Naive thymus-derived CD4-positive, alpha-beta T cell (primary cell): ENCODE data around the gene SNAP25. TPM values are rescaled to one million over a fixed set of nuclear protein-coding genes. Genes with fewer than 3 reads are reported as not detected.

ENCODE experiments used
- ATAC-seq: fragments of 150-1000 bp; cut with Tn5 transposase; 2 replicates; pipeline ENCODE4 v1.10.0; 2021; ENCODE audit warnings: mild to moderate bottlenecking, moderate library complexity
- CTCF ChIA-PET: fragments of 350-600 bp; sonication (Branson Sonifier 250); formaldehyde crosslinking; loops from one replicate; lab custom pipeline; 2021; ENCODE audit warnings: antibody characterized with exemption; lab: Charles Lee
- POLR2A ChIA-PET: fragments of 350-600 bp; sonication (Branson Sonifier 250); formaldehyde crosslinking; loops from one replicate; lab custom pipeline; 2021; ENCODE audit warnings: antibody characterized with exemption, inconsistent platforms; lab: Charles Lee
- DNase-seq, 9 donors: peaks; one replicate each; pipeline versions ENCODE4 v3.0.0 to v3.0.0-alpha.2; 2020 to 2022; ENCODE audit warnings: mixed read lengths in 1 of 9
- H3K27ac ChIP-seq: one replicate; pipeline ENCODE4 v1.7.0; 2013; ENCODE audit warnings: mild to moderate bottlenecking, low read depth, low read length, moderate library complexity
- H3K27me3 ChIP-seq, 2 donors: one replicate each; pipeline ENCODE4 v1.7.0; 2013; ENCODE audit warnings: low read length in 2 of 2, mild to moderate bottlenecking in 2 of 2, moderate library complexity in 2 of 2; ENCODE audit not compliant: control insufficient read depth in 2 of 2, insufficient read depth in 2 of 2
- H3K36me3 ChIP-seq, 3 experiments: 1 replicate in 2 of 3; 2 replicates in 1 of 3; pipeline ENCODE4 v1.7.0; 2013; ENCODE audit warnings: low read length in 3 of 3, mild to moderate bottlenecking in 3 of 3, moderate library complexity in 1 of 3; ENCODE audit not compliant: insufficient read depth in 3 of 3, control insufficient read depth in 2 of 3
- H3K4me1 ChIP-seq, 2 donors: one replicate each; pipeline ENCODE4 v1.7.0; 2013; ENCODE audit warnings: low read length in 2 of 2, mild to moderate bottlenecking in 2 of 2, moderate library complexity in 1 of 2; ENCODE audit not compliant: control insufficient read depth in 2 of 2, insufficient read depth in 2 of 2
- H3K4me3 ChIP-seq: 2 replicates; pipeline ENCODE4 v1.7.0; 2013; ENCODE audit warnings: mild to moderate bottlenecking, low read length
- H3K9me3 ChIP-seq, 3 experiments: 1 replicate in 2 of 3; 2 replicates in 1 of 3; pipeline ENCODE4 v1.7.0; 2013; ENCODE audit warnings: low read length in 3 of 3; ENCODE audit not compliant: control insufficient read depth in 2 of 3
- H3K27ac Mint-ChIP-seq, 9 donors: one replicate each; pipeline ENCODE4 v1.8.0; 2020 to 2022; ENCODE audit warnings: mixed read lengths in 9 of 9, mild to moderate bottlenecking in 8 of 9, moderate library complexity in 5 of 9, inconsistent platforms in 2 of 9
- H3K27me3 Mint-ChIP-seq, 5 donors: one replicate each; pipeline ENCODE4 v1.8.0; 2021 to 2022; ENCODE audit warnings: mixed read lengths in 5 of 5, mild to moderate bottlenecking in 1 of 5
- H3K36me3 Mint-ChIP-seq, 5 donors: one replicate each; pipeline ENCODE4 v1.8.0; 2020 to 2022; ENCODE audit warnings: mixed read lengths in 5 of 5, mild to moderate bottlenecking in 3 of 5, inconsistent platforms in 1 of 5
- H3K4me1 Mint-ChIP-seq, 7 donors: one replicate each; pipeline ENCODE4 v1.8.0; 2020 to 2022; ENCODE audit warnings: mixed read lengths in 7 of 7, mild to moderate bottlenecking in 3 of 7, inconsistent platforms in 1 of 7
- H3K4me3 Mint-ChIP-seq, 10 donors: one replicate each; pipeline ENCODE4 v1.8.0; 2020 to 2022; ENCODE audit warnings: mild to moderate bottlenecking in 10 of 10, mixed read lengths in 10 of 10, moderate library complexity in 6 of 10, inconsistent platforms in 2 of 10
- H3K9me3 Mint-ChIP-seq, 11 donors: one replicate each; pipeline ENCODE4 v1.8.0; 2020 to 2022; ENCODE audit warnings: mixed read lengths in 11 of 11, mild to moderate bottlenecking in 4 of 11, inconsistent platforms in 1 of 11, moderate library complexity in 1 of 11
- intact Hi-C, 2 donors: fragments of 100-400 bp; cut with micrococcal nuclease; formaldehyde crosslinking; loops; one replicate each; pipeline ENCODE4 v1.15.1; 2023
- polyA plus RNA-seq, 2 donors: library from polyadenylated mRNA; unstranded; fragments of 300-500 nt; fragmentation: Illumina TruSeq; gene quantifications; one replicate each; pipeline ENCODE4 v1.2.3, GENCODE V29; 2021
- total RNA-seq, 6 experiments: library from RNA in 5 of 6; stranded (reverse) in 5 of 6; gene quantifications; 1 replicate in 5 of 6; 2 replicates in 1 of 6; pipeline ENCODE4 v1.2.3 and lab custom pipeline; 2021 to 2026

SNAP25 gene
- total and polyA plus RNA-seq, 7 experiments from 2014 or later: 0.11 to 0.39 TPM; not detected in 5

DNA sequence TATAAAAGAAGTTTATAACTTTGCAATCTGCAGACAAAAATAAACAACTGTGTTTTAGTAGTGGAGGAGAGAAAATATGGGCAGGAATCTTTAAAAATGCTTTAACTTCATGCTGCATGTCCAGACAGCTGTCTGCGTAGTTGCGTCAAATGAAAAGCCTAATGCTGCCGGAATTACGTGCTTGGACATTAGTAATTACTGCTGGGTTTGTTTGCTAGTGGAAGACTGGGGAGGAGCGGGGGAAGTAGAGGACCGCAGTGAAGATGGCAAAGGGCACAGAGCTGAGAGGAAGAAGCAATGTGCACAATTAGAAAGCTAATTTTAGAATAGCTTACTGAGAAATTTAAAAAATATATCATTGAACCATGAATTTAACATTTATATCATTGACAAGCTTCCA, 2.4 kb downstream of the SNAP25 start:
- H3K27me3 ChIP-seq: peaks cover 0 to 4% of the 10 kb centered on the region in 2 donors
- no peak overlapping the region for H3K4me3 ChIP-seq
- H3K27ac ChIP-seq: no peak overlapping the region
- peaks cover 0 to 6% (median 0%) of the 10 kb centered on the region in 3 experiments for H3K9me3 ChIP-seq
- ChIA-PET CTCF (no interaction called here), POLR2A (no interaction called here)
- DNase-seq: no peak
- intact Hi-C loops: no loop called here
- Mint-ChIP-seq H3K27me3 (peaks cover 30 to 73% (median 59%) of the 10 kb centered on the region in 5 donors), H3K9me3 (peaks cover 0 to 42% (median 16%) of the 10 kb centered on the region in 11 donors), H3K36me3 (peaks cover 0 to 16% (median 0%) of the 10 kb centered on the region in 5 donors), H3K4me1 (peaks cover 5 to 25% (median 16%) of the 10 kb centered on the region in 7 donors), H3K27ac (no peak overlapping the region), H3K4me3 (no peak overlapping the region)
- no peaks in the 10 kb centered on the region for H3K36me3 ChIP-seq
- no peak for ATAC-seq
- no peaks in the 10 kb centered on the region for H3K4me1 ChIP-seq

DNA sequence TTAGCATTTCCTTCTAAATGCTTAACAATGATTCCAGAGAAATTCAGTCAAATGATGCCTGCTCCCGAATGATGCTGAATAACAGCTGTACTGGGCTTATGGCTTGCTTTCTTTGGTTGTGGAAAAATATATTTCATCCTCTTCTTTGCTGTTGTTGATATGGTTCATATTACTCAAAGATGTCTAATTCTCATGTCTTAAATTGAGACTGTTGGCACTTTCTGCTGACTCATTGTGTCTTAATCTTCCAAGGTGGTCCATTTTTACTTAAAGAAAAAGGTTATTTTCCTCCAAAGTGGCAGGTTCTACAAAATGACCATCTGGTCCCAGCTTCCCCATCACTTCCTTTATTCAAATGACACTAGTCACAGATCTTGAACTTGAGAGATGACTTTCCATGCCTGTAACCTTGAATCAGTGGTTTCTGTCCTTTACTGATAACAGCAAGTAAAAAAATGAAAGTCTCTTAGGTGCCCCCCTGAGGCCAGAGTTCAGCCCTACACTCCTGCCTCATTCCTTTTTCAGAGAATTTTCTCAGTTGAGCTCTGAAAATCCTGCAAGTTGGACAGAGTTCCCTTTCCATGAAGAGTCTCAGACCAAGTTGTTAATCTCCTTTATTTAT, 6.9 kb downstream of the SNAP25 start:
- no peaks in the 10 kb centered on the region for H3K4me1 ChIP-seq
- H3K36me3 ChIP-seq: no peaks in the 10 kb centered on the region
- H3K27me3 ChIP-seq: no peaks in the 10 kb centered on the region
- H3K36me3 Mint-ChIP-seq: peaks cover 0 to 9% (median 0%) of the 10 kb centered on the region in 5 donors
- ATAC-seq: no peak
- H3K4me3 ChIP-seq: no peak overlapping the region
- H3K27ac ChIP-seq: no peak overlapping the region
- no peak for DNase-seq
- H3K4me3 Mint-ChIP-seq: no peak overlapping the region
- H3K4me1 Mint-ChIP-seq: no peaks in the 10 kb centered on the region
- intact Hi-C loops: no loop called here
- POLR2A ChIA-PET: no interaction called here
- no peaks in the 10 kb centered on the region for H3K9me3 ChIP-seq
- CTCF ChIA-PET: no interaction called here
- no peak overlapping the region for H3K27ac Mint-ChIP-seq
- H3K27me3 Mint-ChIP-seq: peaks cover 4 to 41% (median 26%) of the 10 kb centered on the region in 5 donors
- H3K9me3 Mint-ChIP-seq: peaks cover 0 to 30% (median 10%) of the 10 kb centered on the region in 11 donors

DNA sequence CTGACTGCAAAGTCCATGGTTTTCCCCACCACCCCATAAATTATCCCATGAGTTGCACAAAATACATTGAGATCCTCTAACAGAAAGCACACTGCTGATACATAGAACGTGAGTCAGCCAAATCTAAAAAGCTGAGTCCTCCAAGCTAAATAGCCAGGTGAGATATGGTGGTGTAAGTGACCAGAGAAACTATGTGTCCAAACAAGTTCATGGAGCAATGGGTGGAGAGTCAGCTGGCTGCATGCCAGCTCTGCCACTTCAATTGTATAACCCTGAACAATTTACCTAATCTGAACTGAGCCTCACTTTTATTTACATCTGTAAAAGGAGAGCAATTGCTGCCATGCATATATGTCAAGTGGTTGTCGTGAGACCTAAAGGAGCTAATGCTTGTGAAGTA, 9.7 kb downstream of the SNAP25 start:
- H3K27me3 Mint-ChIP-seq: peaks cover 0 to 28% (median 7%) of the 10 kb centered on the region in 5 donors
- DNase-seq (no peak), ATAC-seq (no peak)
- Histone ChIP-seq H3K4me1 (no peaks in the 10 kb centered on the region), H3K36me3 (no peaks in the 10 kb centered on the region), H3K9me3 (no peaks in the 10 kb centered on the region), H3K27me3 (no peaks in the 10 kb centered on the region), H3K27ac (no peak overlapping the region), H3K4me3 (no peak overlapping the region)
- POLR2A ChIA-PET: no interaction called here
- CTCF ChIA-PET: no interaction called here
- no peak overlapping the region for H3K27ac Mint-ChIP-seq
- intact Hi-C loops: no loop called here
- H3K9me3 Mint-ChIP-seq: peaks cover 0 to 19% (median 6%) of the 10 kb centered on the region in 11 donors
- no peaks in the 10 kb centered on the region for H3K4me1 Mint-ChIP-seq
- H3K4me3 Mint-ChIP-seq: no peak overlapping the region
- H3K36me3 Mint-ChIP-seq: peaks cover 0 to 5% (median 0%) of the 10 kb centered on the region in 5 donors

DNA sequence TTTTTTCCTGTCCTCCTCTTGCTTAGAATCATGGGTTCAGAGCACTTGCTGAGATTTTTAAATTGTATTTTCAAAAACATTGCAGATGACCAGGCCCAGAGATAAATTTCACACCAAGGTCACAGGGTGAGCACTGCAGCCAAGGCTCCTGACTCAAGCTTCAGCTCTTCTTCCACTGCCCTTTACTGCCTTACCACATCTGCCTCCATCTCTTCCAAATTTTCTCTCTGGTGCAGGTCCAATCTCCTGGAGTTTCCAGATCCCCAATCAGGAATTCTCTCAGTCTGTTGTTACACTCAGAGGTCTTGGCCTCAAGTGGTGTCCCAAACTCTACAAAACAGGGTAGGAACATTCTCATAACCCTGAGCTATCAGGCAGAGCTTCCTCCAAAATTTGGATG, 12.7 kb downstream of the SNAP25 start:
- peaks cover 0 to 21% (median 0%) of the 10 kb centered on the region in 5 donors for H3K27me3 Mint-ChIP-seq
- DNase-seq (no peak), ATAC-seq (no peak)
- POLR2A ChIA-PET: no interaction called here
- H3K4me1 Mint-ChIP-seq: no peaks in the 10 kb centered on the region
- CTCF ChIA-PET: no interaction called here
- Histone ChIP-seq H3K27ac (no peak overlapping the region), H3K9me3 (no peaks in the 10 kb centered on the region), H3K4me3 (no peak overlapping the region), H3K4me1 (no peaks in the 10 kb centered on the region), H3K36me3 (no peaks in the 10 kb centered on the region), H3K27me3 (no peaks in the 10 kb centered on the region)
- H3K9me3 Mint-ChIP-seq: peaks cover 0 to 11% (median 2%) of the 10 kb centered on the region in 11 donors
- H3K27ac Mint-ChIP-seq: no peak overlapping the region
- H3K4me3 Mint-ChIP-seq: no peak overlapping the region
- intact Hi-C loops: no loop called here
- no peaks in the 10 kb centered on the region for H3K36me3 Mint-ChIP-seq

DNA sequence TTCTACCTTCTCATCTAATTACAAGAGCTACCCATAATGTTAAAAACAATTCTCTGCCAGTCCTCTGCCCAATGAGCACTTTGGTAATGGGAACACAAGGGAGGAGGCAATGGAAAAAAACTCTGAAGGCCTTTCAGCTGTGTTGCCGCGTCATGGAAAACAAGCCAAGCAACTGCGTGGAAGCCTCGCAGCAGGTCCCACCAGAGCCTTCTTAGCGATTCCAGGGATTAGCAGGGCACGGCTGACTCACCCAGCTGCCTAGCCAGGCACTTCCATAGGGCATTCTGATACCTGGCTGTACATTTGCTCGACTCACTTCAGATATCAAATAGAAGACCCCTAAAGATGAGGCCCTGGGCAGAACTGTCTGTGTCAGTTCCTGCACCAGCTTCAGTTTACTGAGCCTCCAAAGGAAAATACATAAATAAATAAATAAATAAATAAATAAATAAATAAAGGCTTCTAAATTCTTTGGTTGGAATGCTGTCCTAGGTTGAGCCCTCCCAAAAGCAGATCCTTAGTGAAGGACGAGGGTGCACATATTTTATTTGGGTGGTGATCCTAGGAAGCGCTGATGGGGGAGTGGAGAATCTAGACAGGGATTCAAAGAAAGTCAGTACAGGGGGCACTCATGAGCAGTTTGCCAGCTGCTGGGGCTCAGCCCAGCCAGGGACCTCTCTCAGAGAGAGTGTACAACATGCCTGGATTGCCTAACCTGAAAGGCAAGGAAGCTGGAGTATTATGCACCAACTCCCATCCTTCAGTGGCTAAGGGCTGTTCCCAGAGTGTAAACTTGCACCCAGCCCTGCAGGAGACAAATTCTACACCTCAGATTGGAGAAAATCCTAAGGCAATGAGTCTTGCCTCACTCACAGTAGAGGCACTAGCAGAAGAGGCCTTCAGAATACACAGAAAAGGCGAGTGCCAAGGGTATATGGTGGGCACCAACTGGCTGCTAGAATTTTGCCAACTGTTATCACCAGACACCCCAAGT, 18.2 kb downstream of the SNAP25 start:
- CTCF ChIA-PET: interaction anchor here (0.6 kb wide), 1 partner anchor 89 kb away, joined by 3 read pairs; no protein-coding TSS in a partner anchor
- H3K27ac Mint-ChIP-seq: no peak overlapping the region
- H3K27ac ChIP-seq: no peak overlapping the region
- no peaks in the 10 kb centered on the region for H3K4me1 ChIP-seq
- H3K9me3 ChIP-seq: no peaks in the 10 kb centered on the region
- POLR2A ChIA-PET: no interaction called here
- intact Hi-C loops: no loop called here
- peaks cover 0 to 7% (median 1%) of the 10 kb centered on the region in 11 donors for H3K9me3 Mint-ChIP-seq
- H3K27me3 ChIP-seq: no peaks in the 10 kb centered on the region
- no peak for DNase-seq
- no peaks in the 10 kb centered on the region for H3K36me3 ChIP-seq
- ATAC-seq: no peak
- no peak overlapping the region for H3K4me3 Mint-ChIP-seq
- H3K4me3 ChIP-seq: no peak overlapping the region
- H3K27me3 Mint-ChIP-seq: peaks cover 0 to 19% (median 7%) of the 10 kb centered on the region in 5 donors
- H3K4me1 Mint-ChIP-seq: no peaks in the 10 kb centered on the region
- H3K36me3 Mint-ChIP-seq: no peaks in the 10 kb centered on the region

DNA sequence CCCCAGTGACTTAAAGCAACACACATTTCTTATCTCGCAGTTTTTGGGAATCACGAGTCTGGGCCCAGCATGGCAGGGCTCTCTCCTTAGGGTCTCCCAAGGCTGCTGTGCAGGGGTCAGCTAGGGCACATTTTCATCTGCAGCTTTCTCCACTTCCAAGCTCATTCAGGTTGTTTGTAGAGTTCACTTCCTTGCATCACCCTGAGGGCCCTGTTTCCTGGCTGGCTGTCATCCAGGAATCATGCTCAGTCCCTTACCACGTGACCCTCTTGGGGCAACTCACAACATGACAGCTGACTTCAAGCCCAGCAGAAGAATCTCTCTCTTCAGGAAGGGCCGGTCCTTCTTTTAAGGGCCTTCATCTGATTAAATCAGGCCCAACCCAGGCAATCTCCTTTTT, 21.3 kb downstream of the SNAP25 start:
- no peak overlapping the region for H3K4me3 Mint-ChIP-seq
- H3K27me3 Mint-ChIP-seq: peaks cover 0 to 22% (median 5%) of the 10 kb centered on the region in 5 donors
- no peak for ATAC-seq
- ChIA-PET CTCF (no interaction called here), POLR2A (no interaction called here)
- no peaks in the 10 kb centered on the region for H3K36me3 Mint-ChIP-seq
- Histone ChIP-seq H3K36me3 (no peaks in the 10 kb centered on the region), H3K27ac (no peak overlapping the region), H3K4me3 (no peak overlapping the region), H3K27me3 (no peaks in the 10 kb centered on the region), H3K9me3 (no peaks in the 10 kb centered on the region), H3K4me1 (no peaks in the 10 kb centered on the region)
- H3K27ac Mint-ChIP-seq: no peak overlapping the region
- DNase-seq: no peak
- H3K4me1 Mint-ChIP-seq: no peaks in the 10 kb centered on the region
- peaks cover 0 to 4% (median 0%) of the 10 kb centered on the region in 11 donors for H3K9me3 Mint-ChIP-seq
- intact Hi-C loops: no loop called here
